BLaER1 treated with 17β-estradiol and CSF1 and Interleukin-3, amounts not matched to agents 10 nM and 100 nM (cell line): ENCODE measurements around the gene ARHGDIB.

ENCODE experiments used
- H3K27ac ChIP-seq, 11 experiments: shearing (Covaris generic); formaldehyde crosslinking; 2 replicates each; pipeline ENCODE4 v1.8.1; 2022
- H3K27me3 ChIP-seq, 11 experiments: shearing (Covaris generic); formaldehyde crosslinking; 2 replicates each; pipeline ENCODE4 v1.8.1; 2022
- H3K36me3 ChIP-seq, 11 experiments: shearing (Covaris generic); formaldehyde crosslinking; 2 replicates each; pipeline ENCODE4 v1.8.1; 2022
- H3K4me1 ChIP-seq, 10 experiments: shearing (Covaris generic); formaldehyde crosslinking; 2 replicates each; pipeline ENCODE4 v1.8.1; 2022
- H3K4me2 ChIP-seq, 11 experiments: shearing (Covaris generic); formaldehyde crosslinking; 2 replicates each; pipeline ENCODE4 v1.8.1; 2022
- H3K4me3 ChIP-seq, 10 experiments: shearing (Covaris generic); formaldehyde crosslinking; 2 replicates each; pipeline ENCODE4 v1.8.1; 2022
- H3K9ac ChIP-seq, 11 experiments: shearing (Covaris generic); formaldehyde crosslinking; 2 replicates each; pipeline ENCODE4 v1.8.1; 2022
- H3K9me3 ChIP-seq, 11 experiments: shearing (Covaris generic); formaldehyde crosslinking; replicated peaks in 1 of 11; 2 replicates each; pipeline ENCODE4 v1.8.1; 2022
- H4K20me1 ChIP-seq, 11 experiments: shearing (Covaris generic); formaldehyde crosslinking; 2 replicates each; pipeline ENCODE4 v1.8.1; 2022
- Cebpa-rat ChIP-seq, 11 experiments: shearing (Covaris generic); IDR thresholded peaks; 2 replicates each; pipeline ENCODE4 v1.8.1; 2022

Gene ARHGDIB

GRCh38 chr12:14962797-14963196 is 1.4 kb upstream of the ARHGDIB start:
- Histone ChIP-seq H3K9ac (peak overlapping the region; percentile 81 to 93 (median 87); a peak in 21 of 22 replicates), H3K27ac (peak overlapping the region; percentile 70 to 96 (median 92)), H3K27me3 (no peaks in the 10 kb centered on the region), H3K36me3 (peaks cover 0 to 14% (median 4%) of the 10 kb centered on the region in 11 experiments; a peak in 7 of 22 replicates), H3K4me1 (peaks cover 38 to 66% (median 44%) of the 10 kb centered on the region in 10 experiments), H4K20me1 (peaks cover 0 to 25% (median 15%) of the 10 kb centered on the region in 11 experiments; a peak in 18 of 22 replicates), H3K9me3 (no peaks in the 10 kb centered on the region), H3K4me2 (peak overlapping the region; percentile 90 to 99 (median 98)), H3K4me3 (peak overlapping the region; percentile 72 to 93 (median 80))
- TF ChIP-seq Cebpa-rat (IDR thresholded peaks at IDR 0.05): no peak

DNA sequence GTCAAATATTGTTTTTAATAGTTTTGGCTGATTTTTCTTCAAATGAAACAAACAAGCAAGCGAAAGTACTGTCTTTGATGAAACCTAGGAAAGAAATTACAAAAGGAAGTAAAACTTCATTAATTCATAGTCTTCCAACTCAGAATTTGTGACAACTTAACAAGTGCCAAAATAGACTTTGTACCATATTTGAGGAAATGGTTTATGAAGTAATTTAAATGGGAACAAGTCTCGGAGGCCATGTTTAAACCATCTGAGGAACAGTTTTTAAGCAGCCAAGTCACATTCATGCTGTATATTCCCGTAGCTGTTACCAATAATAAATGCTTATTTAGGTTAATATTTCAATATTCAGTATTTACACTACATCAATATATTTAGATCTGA is 745 bp upstream of the ARHGDIB start:
- Histone ChIP-seq H3K4me3 (peak overlapping the region; percentile 72 to 93 (median 80)), H3K4me2 (peak overlapping the region; percentile 90 to 99 (median 98))

DNA sequence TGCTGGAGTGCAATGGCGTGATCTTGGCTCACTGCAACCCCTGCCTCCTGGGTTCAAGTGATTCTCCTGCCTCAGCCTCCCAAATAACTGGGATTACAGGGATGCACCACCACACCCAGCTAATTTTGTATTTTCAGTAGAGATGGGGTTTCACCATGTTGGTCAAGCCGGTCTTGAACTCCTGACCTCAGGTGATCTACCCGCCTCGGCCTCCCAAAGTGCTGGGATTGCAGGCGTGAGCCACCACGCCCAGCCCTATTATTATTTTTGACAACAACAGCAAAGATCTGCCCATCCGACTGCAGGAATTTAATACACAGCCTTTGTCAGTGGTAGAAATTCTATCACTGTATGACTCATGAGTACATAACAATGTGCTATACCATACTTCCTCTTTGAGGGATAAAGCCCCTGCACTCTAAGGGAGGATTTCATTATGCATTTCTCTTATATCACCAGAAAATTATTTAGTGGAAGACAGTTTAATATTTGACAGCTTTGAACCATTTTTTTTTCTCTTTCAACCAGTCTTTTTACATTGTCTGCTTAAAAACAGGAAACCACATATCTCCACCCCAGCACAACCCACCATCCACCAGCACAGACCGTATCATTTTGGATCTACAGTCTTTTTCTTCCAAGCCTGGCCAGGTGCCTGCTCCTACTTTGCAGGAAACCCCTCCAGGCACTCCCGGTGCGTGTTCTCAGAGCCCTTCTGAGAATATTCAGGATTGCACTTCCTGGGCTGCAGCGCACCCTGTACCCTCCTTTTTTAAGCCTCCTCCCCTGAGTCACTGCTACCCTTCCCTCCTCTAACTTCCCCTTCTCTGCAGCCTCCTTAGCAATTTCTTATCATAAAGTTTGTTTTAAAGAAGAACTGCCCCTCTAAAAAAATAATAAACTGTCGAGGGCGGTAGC is 594 bp downstream of the ARHGDIB start:
- Histone ChIP-seq H3K9me3 (no peaks in the 10 kb centered on the region), H4K20me1 (peaks cover 4 to 45% (median 34%) of the 10 kb centered on the region in 11 experiments; a peak in 19 of 22 replicates), H3K27me3 (no peaks in the 10 kb centered on the region), H3K36me3 (peaks cover 0 to 31% (median 7%) of the 10 kb centered on the region in 11 experiments; a peak in 11 of 22 replicates), H3K9ac (peak overlapping the region; percentile 81 to 93 (median 87)), H3K4me1 (peaks cover 58 to 78% (median 64%) of the 10 kb centered on the region in 10 experiments), H3K4me2 (peak overlapping the region; percentile 92 to 99 (median 98)), H3K27ac (peak overlapping the region; percentile 70 to 96 (median 92)), H3K4me3 (peak overlapping the region; percentile 72 to 93 (median 80))
- TF ChIP-seq Cebpa-rat (IDR thresholded peaks at IDR 0.05): no peak

More for the DNA sequence above, 745 bp upstream of the ARHGDIB start:
- H3K9me3 ChIP-seq: no peaks in the 10 kb centered on the region
- peaks cover 44 to 73% (median 51%) of the 10 kb centered on the region in 10 experiments for H3K4me1 ChIP-seq
- peak overlapping the region; percentile 81 to 93 (median 87) for H3K9ac ChIP-seq
- peaks cover 0 to 20% (median 5%) of the 10 kb centered on the region in 11 experiments; a peak in 7 of 22 replicates for H3K36me3 ChIP-seq
- peaks cover 0 to 32% (median 21%) of the 10 kb centered on the region in 11 experiments; a peak in 19 of 22 replicates for H4K20me1 ChIP-seq
- peak overlapping the region; percentile 70 to 96 (median 92) for H3K27ac ChIP-seq
- no peak for TF ChIP-seq Cebpa-rat (IDR thresholded peaks at IDR 0.05)
- no peaks in the 10 kb centered on the region for H3K27me3 ChIP-seq

GRCh38 chr12:14959916-14960496 is 1.4 kb downstream of the ARHGDIB start:
- H3K4me1 ChIP-seq: peaks cover 60 to 84% (median 70%) of the 10 kb centered on the region in 10 experiments
- peak overlapping the region; percentile 72 to 93 (median 80) for H3K4me3 ChIP-seq
- no peak for TF ChIP-seq Cebpa-rat (IDR thresholded peaks at IDR 0.05)
- H4K20me1 ChIP-seq: peaks cover 7 to 52% (median 42%) of the 10 kb centered on the region in 11 experiments; a peak in 19 of 22 replicates
- H3K36me3 ChIP-seq: peaks cover 0 to 39% (median 15%) of the 10 kb centered on the region in 11 experiments; a peak in 12 of 22 replicates
- H3K27ac ChIP-seq: peak overlapping the region; percentile 70 to 96 (median 92)
- peak overlapping the region; percentile 92 to 99 (median 98) for H3K4me2 ChIP-seq
- H3K27me3 ChIP-seq: no peaks in the 10 kb centered on the region
- H3K9me3 ChIP-seq: no peaks in the 10 kb centered on the region
- H3K9ac ChIP-seq: peak overlapping the region; percentile 81 to 93 (median 87)

- peaks cover 0 to 45% (median 20%) of the 10 kb centered on the region in 11 experiments; a peak in 13 of 22 replicates for H3K36me3 ChIP-seq
- H4K20me1 ChIP-seq: peaks cover 7 to 58% (median 43%) of the 10 kb centered on the region in 11 experiments; a peak in 20 of 22 replicates
- H3K4me3 ChIP-seq: peak overlapping the region; percentile 72 to 93 (median 80)
- no peaks in the 10 kb centered on the region for H3K27me3 ChIP-seq
- H3K27ac ChIP-seq: peak overlapping the region; percentile 70 to 96 (median 92)
- peak overlapping the region; percentile 92 to 99 (median 98) for H3K4me2 ChIP-seq
- H3K9ac ChIP-seq: peak overlapping the region; percentile 81 to 93 (median 87)
- H3K4me1 ChIP-seq: peaks cover 60 to 84% (median 73%) of the 10 kb centered on the region in 10 experiments
- no peak for TF ChIP-seq Cebpa-rat (IDR thresholded peaks at IDR 0.05)
- no peaks in the 10 kb centered on the region for H3K9me3 ChIP-seq
Observed at GRCh38 chr12:14959463-14959862, 1.9 kb downstream of the ARHGDIB start.

DNA sequence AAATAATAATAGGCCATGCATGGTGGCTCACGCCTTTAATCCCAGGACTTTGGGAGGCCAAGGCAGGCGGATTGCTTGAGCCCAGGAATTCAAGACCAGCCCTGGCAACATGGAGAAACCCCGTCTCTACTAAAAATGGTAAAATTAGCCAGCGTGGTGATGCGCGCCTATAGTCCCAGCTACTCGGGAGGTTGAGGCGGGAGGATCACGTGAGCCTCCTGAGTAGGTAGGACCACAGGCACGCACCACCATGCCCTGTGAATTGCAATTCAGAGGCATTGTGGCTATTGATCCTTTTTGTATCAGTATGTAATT is 2.3 kb downstream of the ARHGDIB start:
- Histone ChIP-seq H3K9ac (peak overlapping the region; percentile 81 to 93 (median 87)), H3K9me3 (no peaks in the 10 kb centered on the region), H3K36me3 (peaks cover 0 to 48% (median 24%) of the 10 kb centered on the region in 11 experiments; a peak in 15 of 22 replicates), H3K27me3 (no peaks in the 10 kb centered on the region), H3K27ac (peak overlapping the region; percentile 70 to 96 (median 92)), H4K20me1 (peaks cover 8 to 62% (median 47%) of the 10 kb centered on the region in 11 experiments; a peak in 20 of 22 replicates), H3K4me3 (peak overlapping the region; percentile 72 to 93 (median 80)), H3K4me1 (peaks cover 60 to 84% (median 73%) of the 10 kb centered on the region in 10 experiments), H3K4me2 (peak overlapping the region; percentile 92 to 99 (median 98))
- no peak for TF ChIP-seq Cebpa-rat (IDR thresholded peaks at IDR 0.05)

DNA sequence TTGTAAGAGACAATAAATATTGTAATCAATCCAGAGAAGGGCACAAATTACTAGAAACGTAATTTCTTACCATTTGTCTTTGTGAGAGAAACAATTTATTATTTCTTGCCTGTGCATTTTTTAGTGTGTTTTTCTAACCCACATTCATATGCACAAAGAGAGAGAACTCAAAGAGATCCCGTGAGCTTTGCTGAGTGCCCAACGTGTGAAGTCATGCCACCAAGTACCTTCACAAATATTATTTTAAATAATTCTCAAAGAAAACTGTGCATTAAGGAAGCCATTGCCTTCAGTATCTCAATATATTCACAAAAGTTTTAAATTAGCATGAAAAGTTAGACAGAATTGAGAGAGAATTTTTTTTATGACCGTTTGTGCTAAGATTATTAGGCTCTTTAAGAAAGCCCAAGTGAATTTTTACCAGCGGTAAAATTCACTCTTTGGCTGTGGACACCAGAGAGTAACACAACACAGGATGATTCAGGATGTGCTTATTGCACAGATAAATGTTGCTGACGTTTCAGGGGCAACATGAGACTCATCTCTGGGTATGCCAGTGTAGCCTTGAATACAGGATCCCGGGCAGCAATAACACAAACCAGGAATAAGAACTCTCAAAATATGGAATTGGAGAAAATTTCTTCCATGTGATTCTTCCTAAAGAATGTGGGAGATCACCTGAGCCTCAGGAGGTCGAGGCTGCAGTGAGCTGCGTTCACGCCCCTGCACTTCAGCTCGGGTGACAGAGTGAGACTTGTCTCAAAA is 2.9 kb downstream of the ARHGDIB start:
- Histone ChIP-seq H3K9me3 (no peaks in the 10 kb centered on the region), H4K20me1 (peaks cover 11 to 67% (median 50%) of the 10 kb centered on the region in 11 experiments; a peak in 20 of 22 replicates), H3K36me3 (peaks cover 0 to 54% (median 26%) of the 10 kb centered on the region in 11 experiments; a peak in 15 of 22 replicates), H3K4me1 (peaks cover 60 to 84% (median 73%) of the 10 kb centered on the region in 10 experiments), H3K9ac (peak overlapping the region; percentile 81 to 93 (median 87)), H3K27ac (peak overlapping the region; percentile 70 to 96 (median 92)), H3K27me3 (no peaks in the 10 kb centered on the region), H3K4me3 (peak overlapping the region; percentile 72 to 93 (median 80)), H3K4me2 (peak overlapping the region; percentile 92 to 99 (median 98))
- TF ChIP-seq Cebpa-rat (IDR thresholded peaks at IDR 0.05): no peak
